SKM-1 (cell line): ENCODE measurements around the gene RHOH.

Source experiments
- DNase-seq: peaks from one replicate; lab custom pipeline; 2025; ENCODE audit not compliant: unreplicated experiment; lab: John Stamatoyannopoulos, UW

Gene RHOH

DNA sequence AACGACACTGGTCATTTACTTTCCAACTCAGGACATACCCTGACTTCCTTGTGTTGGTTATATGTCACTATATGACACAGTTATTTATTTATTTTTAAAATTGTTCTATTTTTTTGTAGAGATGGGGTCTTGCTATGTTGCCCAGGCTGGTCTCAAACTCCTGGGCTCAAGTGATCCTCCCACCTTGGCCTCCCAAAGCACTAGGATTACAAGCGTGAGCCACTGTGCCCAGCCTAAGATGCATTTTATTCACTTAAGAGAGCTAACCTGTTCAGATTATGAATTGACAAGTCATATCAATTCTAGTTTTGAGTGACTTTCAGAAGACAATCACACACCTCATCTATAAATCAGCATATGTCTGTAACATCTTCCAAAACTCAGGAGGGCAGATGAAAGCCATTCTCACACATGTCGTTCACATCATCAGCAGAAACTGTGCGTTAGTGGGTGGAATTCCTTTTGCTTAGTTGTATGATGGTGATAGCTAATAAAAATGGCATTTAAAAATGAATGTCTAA lies 9.4 kb upstream of the RHOH start:
- DNase-seq, result no peak

DNA sequence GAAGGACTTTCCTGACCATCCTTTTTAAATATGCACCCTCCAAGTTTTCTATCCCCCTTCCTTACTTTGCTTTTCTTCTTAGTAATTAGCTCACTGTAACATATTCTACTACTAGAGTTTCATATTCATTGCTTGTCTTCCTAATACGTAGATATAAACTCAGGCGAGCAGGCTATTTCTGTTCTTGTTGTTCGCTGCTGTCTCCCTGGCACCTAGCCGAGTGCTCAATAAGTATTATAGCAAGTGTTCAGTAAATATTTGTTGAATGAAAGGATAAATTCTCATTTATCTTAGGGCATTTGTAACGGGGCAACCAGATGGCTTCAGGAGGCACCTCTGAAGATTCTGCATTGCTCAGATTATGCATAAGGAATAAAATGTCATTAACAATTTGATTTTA lies 6.8 kb upstream of the RHOH start:
- no peak for DNase-seq

DNA sequence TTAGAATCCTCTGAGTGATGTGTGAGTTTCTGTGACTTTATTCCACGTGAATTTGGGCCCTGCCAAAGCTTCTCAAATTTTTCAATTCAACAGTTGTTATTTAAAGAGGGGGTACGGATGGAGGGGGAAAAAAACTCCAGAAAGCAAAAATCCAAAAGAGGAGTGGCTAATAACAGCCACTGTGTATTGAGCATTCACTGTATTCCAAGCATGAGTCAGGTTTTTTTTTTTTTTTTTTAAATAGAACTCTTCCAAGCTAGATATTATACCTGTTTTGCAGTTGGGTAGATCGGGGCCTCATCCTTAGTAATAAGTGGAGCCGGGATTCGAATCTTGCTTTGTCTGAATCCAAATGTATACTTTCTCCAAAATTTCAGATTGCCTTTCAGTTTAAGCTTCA lies 6.4 kb upstream of the RHOH start:
- DNase-seq, result no peak

DNA sequence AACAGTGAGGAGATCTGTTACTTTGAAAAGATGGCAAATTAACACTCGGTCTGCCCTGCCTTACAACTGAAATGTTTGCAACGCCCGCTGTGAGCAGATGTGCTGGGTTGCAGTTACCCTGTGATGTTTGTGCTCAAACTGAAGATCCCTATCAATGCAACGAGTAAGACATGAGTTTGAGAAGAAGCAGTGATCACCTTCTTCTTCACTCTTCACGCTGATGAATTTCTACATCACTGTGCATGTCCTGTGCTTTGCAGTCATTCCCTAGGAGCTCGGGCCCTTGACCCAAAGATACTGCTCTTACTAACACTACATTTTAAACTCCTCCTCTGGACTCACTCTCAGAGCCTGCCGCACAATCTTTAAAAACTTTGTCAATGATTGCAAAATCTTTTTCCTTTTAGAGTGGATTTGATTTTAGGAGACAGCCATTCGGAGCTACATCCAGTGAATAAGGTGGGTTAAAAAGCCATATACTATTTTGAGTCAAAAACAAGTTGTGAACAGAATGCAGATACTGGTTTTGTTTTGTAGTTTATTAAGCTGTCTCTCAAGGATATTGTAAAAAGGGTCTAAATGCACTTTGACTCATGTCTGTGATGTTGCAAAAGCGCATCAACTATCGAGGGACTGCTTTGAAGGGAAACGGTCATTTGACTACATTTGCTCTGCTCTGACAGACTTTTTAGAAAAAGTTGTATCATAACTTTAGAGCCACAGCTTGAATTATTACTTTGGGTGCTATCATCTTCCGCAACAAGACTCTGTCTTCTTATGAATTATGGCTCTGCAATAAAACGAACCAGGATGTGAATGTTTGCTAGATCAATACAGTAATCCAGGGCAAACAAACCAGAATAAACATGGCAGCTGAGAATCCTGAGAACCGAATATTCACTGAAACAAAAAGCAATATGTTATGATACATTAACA lies 5.7 kb upstream of the RHOH start:
- DNase-seq, result no peak

DNA sequence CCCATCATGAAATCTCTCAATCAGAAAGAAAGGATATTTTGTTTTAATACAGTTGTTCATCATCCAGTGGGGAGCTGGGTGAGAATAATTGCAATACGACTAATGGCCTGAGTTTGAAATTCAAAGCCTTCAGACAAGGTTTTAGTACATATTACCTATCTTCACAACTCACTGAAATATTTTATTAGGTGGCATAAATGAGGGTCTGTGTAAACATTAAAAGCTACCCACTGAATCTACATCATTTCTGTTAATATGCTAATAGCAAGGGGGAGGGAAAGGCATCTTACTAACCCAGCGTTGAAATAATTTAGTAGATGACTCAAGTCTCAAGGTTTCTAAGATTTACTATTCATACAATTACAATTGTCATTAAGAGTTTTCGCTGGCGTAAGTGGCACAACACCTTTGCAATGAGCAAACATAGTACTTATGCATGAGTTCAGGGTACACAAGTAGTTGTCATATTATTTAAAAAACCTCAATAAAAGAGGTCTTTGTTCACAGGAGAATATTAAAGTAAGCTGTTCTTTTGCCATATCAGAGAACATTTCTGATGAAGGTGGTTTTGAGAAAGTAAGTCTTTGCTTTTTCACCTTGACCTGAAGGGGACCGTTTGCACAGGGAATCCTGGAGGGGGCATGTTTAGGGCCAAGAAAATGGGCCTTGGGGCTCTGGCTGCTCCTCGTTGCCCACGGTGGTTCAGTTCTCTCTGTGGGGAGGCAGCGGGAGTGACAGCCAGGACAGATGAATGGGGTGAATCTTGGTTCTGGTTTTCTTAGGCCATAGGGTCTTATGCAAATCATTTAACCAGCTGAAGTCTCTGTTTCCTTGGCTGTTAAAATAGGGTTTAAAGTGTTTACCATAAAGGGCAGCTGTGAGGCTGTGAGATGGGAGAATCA lies 4.5 kb upstream of the RHOH start:
- DNase-seq, result no peak

DNA sequence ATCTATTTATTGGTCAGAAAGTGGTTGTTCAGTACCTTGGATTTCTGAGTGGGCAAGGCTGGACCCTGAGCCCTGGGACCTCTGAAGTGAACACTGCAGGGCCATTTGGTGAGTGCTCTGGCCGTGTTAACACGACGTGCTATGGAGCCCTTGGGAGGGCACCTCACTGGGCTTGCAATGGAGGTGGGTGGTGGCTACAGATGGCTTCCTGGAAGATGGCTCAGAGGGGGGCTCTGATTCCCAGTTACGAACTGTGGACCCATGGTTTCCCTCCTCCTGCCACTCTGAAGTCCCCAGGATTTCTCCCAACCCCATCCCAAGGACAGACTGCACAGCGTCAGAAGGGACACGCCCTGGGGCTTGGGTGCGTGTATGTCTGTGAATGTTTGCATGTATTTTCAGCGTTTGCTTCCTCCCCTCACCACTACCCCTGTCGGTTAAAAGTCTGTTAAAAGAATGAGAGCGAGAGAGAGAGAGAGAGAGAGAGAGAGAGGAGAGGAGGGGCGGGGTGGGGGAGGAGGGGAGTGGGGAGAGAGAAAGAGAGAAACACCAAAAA lies 3.7 kb upstream of the RHOH start:
- DNase-seq, result no peak

DNA sequence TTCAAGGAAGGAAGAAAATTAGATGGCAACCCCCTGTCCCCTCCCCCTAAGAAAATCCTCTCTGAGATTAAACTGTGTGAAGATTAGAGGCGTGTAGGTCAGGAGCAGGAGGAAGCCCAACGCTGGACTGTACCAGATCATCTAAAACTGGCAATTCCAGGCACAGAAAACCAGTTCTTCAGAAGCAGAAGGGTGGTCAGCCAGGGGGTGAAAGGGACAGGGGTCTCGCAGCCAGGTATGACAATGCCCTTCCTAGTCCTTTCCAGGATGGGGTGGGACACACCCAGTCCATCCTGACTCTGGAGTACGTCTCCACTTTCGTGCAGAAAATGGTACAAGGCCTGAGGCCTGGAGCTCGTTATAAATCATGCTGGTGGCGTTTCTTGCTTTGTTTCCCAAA lies 3.3 kb upstream of the RHOH start:
- DNase-seq, result no peak

DNA sequence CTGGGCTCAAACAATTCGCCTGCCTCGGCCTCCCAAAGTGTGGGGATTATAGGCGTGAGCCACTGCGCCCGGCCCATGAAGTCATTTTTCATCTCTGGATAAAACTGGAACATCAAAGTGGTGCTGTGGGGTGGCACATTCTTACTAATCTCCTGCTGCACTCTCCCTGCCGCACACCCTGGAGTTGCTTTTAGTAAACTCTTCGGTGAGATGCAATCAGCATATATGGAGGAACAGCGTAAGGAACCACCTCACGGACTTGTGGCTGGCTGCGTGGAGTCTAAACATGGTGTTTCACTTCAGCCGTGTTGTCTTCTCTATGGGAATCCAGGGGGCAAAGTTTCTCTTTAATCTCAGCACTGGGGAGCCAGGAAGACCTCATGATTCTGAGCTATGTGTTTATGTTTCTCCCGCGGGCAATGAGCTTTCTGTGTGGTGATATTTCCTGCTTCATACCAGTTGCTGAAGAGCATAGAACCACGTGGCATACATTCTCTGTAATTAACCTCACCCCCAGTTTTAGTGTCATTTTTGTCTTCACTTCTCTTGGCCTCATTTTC lies 2.1 kb upstream of the RHOH start:
- no peak for DNase-seq

DNA sequence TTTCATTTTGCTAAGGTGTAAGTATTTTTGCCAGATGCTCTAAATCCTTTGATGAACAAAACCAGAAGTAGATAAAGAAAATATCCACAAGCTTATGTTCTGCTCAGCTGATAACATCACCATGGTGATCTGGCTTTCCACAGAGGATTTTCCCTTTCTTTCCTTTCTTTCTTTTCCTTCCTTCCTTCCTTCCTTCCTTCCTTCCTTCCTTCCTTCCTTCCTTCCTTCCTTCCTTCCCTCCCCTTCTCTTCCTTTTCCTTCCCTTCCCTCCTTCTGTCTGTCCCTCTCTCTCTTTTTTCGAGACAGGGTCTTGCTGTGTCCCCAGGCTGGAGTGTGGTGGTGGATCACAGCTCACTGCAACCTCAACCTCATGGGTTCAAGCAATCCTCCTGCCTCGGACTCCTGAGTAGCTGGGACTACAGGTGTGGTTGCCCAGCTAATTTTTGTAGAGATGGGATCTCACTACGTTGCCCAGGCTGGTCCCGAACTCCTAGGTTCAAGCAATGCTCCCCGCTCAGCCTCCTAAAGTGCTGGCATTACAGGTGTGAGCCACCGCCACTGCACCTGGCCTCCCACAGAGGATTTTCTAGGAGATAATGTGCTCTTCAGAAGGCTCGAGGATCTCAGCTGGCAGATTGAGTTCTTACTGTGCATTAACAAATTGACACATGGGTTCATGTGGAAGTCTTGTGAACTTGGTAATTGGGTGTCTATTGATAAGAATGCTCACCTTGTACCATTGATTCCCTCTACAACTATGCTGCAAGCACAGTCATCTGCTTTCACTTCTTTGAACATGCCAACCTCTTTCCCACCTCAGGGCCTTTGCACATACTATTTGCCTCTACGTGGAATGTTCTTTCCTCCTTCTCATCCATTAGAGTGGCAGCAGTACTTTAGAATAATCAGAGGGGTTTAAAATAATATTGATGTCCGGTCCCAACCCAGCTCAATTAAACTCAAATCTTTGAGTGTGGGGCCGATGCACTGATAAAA lies 1.4 kb upstream of the RHOH start:
- DNase-seq, result no peak

DNA sequence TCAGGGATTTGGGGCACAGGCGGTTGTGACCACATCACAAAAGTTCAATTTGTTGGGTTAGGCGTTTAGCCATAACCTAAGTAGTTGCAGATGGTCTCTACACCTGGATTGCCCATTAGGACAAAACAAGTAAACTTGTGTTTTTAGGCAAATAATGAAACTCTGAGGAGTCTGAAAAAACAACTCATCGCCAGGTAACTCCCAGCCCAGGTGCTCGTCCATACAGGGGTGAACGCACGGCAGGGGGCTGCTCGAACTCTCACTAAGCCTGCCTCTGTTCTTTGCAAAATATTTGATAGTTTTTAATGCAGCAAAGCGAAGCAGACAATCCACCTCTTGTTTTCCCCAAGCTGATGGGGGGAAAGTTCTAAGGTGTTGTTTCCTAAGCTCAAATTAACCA lies 559 bp upstream of the RHOH start:
- no peak for DNase-seq

DNA sequence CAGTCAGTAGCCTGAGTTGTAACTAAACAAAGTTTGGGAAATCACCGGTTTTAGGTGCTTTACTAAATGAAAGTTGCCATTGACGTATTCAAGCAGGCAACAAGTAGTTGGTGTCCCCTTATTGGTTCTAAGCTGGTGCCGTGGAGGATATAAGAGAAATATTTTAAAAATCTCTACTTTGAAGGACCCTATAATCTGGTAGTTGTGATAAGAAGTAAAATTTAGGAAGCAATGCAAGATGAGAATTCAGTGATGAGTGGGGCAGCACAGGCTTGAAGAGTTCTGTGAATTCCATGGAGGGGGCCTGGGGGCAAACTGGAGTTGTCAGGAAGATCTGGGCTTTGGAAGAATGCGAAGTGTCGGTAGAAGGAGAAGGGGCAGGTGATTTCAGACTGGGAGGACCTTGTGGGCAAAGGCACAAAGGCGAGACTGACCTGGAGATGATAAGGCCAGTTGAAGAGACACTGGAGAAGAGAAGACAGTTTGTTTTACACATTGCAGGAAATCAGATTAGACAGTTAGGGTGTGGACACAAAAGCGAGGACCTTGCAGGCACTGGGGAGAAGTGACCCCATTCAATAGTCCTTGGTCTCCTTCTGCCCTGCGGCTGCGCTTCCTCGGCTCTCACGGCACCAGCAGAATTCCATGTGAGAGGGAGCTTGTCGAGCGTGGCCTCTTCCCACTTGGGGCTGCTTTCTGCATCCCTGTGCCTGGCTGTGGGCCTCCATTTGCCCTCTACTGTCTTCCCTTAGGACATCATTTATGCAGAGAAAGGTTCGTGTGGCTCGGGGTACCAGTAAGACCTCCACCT lies 1.3 kb downstream of the RHOH start:
- no peak for DNase-seq

DNA sequence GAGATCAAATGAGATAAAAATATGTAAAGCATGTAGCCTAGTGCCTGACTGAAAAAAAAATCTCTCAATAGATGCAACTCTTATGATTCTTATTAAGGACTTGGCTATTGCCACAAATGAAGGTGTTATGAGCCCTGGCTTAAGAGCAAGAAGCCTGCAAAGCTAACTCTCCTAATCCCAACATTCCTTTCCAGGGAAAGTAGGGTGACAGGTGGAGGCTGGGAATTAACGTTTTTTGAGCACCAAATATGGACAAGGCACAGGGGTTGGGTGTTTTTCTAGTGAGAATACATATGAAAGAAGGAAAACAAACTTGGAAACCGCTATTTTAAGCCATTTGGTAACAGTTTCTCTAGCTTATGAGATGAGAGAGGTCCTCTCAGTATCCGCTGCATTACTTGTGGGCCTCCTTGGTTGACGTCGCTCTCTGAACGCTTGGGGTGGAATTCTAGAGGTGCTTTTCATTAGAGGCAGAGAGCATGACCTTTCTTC lies 2.4 kb downstream of the RHOH start:
- no peak for DNase-seq

DNA sequence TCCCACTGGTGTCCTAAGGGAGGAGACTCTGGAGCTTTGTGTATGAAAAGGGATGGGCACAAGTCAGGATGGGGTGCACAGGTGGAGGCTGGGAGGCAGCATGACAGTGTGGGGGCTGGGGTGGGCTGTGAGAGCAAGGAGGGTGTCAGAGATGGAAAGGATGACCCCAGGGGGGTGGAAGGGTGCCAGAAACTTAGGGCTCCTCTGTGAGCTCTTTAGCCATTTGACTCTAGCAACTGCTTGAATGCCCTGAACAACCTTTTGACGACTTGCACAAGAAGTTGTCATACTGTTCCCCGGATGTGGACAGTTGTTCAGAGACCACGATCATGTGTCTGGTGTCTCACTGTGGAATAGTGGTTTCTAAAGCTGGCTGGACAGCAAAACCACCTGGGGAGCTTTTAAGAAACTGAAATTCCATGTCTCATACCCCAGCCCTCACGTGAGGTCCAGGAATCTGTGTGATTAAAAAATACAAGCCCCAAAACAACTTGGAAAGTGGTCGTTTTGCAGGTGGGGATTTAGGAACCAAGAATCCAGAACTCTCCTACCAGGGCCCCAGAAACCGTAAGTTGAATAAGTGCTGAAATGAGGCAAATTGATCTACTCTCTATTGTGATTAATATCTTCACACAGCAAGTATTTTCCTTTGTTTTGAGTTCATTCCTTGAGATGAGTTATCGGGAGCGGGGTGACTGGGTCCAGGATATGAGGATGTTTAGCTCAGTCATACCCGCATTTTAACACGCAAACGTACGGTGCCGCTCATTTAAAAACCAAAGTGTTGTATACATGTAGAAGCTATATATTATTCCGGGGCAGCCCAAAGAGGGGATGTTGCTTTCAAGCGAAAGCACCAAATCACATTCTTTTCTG lies 3.4 kb downstream of the RHOH start:
- DNase-seq, result peak; percentile 46

DNA sequence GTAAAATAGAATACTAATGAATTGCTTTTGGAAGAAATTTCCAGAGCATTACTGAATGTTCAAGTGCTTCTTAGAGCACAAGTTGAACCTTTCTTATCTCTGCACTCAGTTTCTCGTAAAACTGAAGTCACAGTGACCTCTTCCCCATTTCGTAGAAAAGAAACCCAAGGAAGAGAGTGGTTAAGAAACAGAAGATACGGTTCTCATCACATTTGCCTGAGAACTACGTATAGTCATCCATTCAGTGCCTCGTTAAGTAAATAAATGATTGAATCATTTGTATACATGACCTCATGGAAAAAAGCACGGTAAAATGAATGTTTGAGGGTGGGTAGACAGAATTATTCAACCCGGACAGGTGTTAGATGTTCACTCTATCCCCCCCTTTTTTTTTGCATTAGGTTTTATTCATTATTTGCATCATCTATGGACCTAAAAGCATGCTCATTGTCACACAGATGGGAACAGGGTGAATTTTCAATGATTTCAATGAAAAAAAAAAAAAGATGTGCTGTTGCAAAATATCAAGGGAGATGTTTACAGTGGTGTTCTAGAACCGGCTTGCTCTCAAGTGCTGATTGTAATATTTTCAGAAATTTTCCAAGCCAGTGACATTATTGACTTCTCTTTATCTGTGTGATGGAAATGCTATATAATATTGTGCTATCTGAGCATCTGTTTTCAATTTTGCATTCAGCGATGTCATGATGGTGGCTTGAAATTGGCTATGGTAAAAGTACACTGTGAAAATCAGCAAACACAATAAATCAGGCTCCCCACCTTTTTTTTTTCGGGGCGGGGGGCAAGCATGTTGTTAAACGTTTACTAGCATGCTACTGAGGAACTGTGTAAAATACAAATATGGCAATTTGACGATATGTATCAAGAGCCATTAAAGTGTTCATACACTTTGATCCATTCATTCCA lies 4.3 kb downstream of the RHOH start:
- DNase-seq, result peak; percentile 62

DNA sequence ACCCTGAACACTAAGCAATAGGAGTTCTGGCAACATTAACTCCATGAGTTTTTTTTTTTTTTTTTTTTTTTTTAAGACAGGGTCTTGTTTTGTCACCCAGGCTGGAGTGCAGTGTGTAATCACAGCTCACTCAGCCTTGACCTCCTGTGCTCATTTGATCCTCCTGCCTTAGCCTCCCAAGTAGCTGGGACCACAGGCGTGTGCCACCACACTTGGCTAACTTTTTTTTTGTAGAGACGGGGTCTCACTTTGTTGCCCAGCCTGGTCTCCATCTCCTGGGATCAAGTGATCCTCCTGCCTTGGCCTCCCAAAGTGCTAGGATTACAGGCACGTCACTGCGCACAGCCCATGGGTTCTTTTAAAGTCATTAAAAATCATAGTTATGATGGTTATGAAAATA lies 5.1 kb downstream of the RHOH start:
- DNase-seq, result no peak

DNA sequence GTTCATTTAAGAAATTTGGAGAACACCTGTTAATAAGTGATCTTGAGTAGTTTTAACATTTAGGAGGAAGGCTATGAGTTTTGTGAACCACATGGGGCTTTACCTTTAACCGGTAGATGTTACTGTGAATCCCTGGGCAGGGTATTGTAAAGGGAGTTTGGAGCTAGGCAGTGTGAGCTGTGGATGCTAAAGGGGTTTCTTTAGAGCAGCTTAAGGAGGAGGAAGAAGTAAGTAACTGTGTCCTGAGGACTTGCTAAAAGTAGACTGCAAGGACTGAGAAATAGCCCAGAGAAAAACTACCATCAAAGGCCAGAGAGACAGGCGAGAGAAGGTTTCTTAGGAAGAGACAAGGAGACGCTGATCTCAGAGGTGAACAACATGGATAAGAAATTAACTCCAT lies 5.6 kb downstream of the RHOH start:
- DNase-seq, result no peak
